ENCODE measurements around the gene ZXDC. TPM values are rescaled to one million over a fixed set of nuclear protein-coding genes. Genes with fewer than 3 reads are reported as not detected.

The ZXDC gene
- polyA plus RNA-seq, 1 experiment, result 15.8 TPM

GRCh38 chr3:126418661-126419131 is 57.0 kb downstream of the ZXDC start:
- Histone ChIP-seq H3K27me3 (ENCODE audit: control insufficient read depth, insufficient read depth, low read length) (peaks cover 4% of the 10 kb centered on the region), H3K36me3 (ENCODE audit: control insufficient read depth, insufficient read depth, low read length) (no peaks in the 10 kb centered on the region), H3K4me3 (ENCODE audit: low read depth, low read length) (no peak overlapping the region)
- ChIA-PET POLR2A (no interaction called here), CTCF (no interaction called here)
- no peak for DNase-seq (ENCODE audit: low read depth)
- TF ChIP-seq, protein P1, sequence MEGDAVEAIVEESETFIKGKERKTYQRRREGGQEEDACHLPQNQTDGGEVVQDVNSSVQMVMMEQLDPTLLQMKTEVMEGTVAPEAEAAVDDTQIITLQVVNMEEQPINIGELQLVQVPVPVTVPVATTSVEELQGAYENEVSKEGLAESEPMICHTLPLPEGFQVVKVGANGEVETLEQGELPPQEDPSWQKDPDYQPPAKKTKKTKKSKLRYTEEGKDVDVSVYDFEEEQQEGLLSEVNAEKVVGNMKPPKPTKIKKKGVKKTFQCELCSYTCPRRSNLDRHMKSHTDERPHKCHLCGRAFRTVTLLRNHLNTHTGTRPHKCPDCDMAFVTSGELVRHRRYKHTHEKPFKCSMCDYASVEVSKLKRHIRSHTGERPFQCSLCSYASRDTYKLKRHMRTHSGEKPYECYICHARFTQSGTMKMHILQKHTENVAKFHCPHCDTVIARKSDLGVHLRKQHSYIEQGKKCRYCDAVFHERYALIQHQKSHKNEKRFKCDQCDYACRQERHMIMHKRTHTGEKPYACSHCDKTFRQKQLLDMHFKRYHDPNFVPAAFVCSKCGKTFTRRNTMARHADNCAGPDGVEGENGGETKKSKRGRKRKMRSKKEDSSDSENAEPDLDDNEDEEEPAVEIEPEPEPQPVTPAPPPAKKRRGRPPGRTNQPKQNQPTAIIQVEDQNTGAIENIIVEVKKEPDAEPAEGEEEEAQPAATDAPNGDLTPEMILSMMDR (IDR thresholded peaks at IDR 0.05; ENCODE audit: insufficient read depth, low read depth, low read length), result no peak

GRCh38 chr3:126417981-126418530 is 57.6 kb downstream of the ZXDC start:
- Histone ChIP-seq H3K36me3 (ENCODE audit: control insufficient read depth, insufficient read depth, low read length) (no peaks in the 10 kb centered on the region), H3K27me3 (ENCODE audit: control insufficient read depth, insufficient read depth, low read length) (peaks cover 6% of the 10 kb centered on the region), H3K4me3 (ENCODE audit: low read depth, low read length) (no peak overlapping the region)
- ChIA-PET CTCF (interaction anchor here (1.7 kb wide), 1 partner anchor 8 kb away, joined by 6 read pairs; no protein-coding TSS in a partner anchor), POLR2A (no interaction called here)
- no peak for DNase-seq (ENCODE audit: low read depth)
- TF ChIP-seq, protein P1 (IDR thresholded peaks at IDR 0.05; ENCODE audit: insufficient read depth, low read depth, low read length), result no peak

DNA sequence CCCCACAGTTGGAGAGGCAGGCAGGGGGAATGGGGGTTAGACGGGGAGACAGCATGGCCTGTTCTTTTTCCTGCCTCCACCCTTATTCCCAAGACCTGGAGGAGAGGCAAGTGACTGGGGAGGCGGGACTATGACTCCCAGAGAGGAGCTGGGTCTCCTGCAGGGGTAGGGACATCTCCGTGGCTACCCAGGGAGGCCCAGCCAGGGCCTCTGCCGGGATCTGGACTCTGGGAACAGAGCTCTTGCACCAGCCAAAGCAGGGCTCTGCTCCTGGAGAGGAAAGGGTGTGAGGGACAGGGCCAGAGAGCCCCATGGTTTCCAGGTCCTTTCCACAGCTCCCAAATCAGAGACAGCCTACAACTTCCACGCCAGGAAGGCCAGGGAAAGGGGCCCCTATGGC is 58.2 kb downstream of the ZXDC start:
- Histone ChIP-seq H3K36me3 (ENCODE audit: control insufficient read depth, insufficient read depth, low read length) (no peaks in the 10 kb centered on the region), H3K27me3 (ENCODE audit: control insufficient read depth, insufficient read depth, low read length) (peaks cover 6% of the 10 kb centered on the region), H3K4me3 (ENCODE audit: low read depth, low read length) (no peak overlapping the region)
- TF ChIP-seq, protein P1 (IDR thresholded peaks at IDR 0.05; ENCODE audit: insufficient read depth, low read depth, low read length), result no peak
- ChIA-PET POLR2A (no interaction called here), CTCF (interaction anchor here (1.0 to 1.7 kb wide), 2 partner anchors 9 to 12 kb away, joined by 3 to 6 read pairs; no protein-coding TSS in a partner anchor)
- no peak for DNase-seq (ENCODE audit: low read depth)

DNA sequence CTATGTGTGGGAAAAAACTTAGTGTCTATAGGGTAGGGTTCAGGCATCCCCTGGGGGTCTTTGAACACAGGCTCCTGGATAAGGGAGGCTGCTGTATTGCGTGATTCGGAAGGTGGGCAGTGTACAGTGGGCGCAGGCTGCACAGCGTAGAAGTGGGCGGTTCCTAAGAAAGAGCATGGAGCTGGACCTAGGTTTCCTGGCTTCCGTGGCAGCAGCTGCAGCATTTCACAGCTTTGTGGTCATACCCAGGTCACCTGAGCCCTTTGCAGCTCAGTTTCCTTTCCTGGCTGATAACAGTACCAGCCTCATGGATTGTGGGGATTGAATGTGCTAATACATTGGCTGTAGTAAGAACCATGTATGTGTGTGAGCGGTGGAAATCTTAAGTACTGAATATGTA is 58.7 kb downstream of the ZXDC start:
- DNase-seq (ENCODE audit: low read depth), result no peak
- TF ChIP-seq, protein P1 (IDR thresholded peaks at IDR 0.05; ENCODE audit: insufficient read depth, low read depth, low read length), result no peak
- H3K36me3 ChIP-seq (ENCODE audit: control insufficient read depth, insufficient read depth, low read length), result no peaks in the 10 kb centered on the region
- peaks cover 6% of the 10 kb centered on the region for H3K27me3 ChIP-seq (ENCODE audit: control insufficient read depth, insufficient read depth, low read length)
- POLR2A ChIA-PET, result no interaction called here
- H3K4me3 ChIP-seq (ENCODE audit: low read depth, low read length), result no peak overlapping the region
- CTCF ChIA-PET, result interaction anchor here (1.0 to 1.7 kb wide), 2 partner anchors 10 to 13 kb away, joined by 3 to 6 read pairs; no protein-coding TSS in a partner anchor

- Histone ChIP-seq H3K4me3 (ENCODE audit: low read depth, low read length) (no peak overlapping the region), H3K36me3 (ENCODE audit: control insufficient read depth, insufficient read depth, low read length) (no peaks in the 10 kb centered on the region), H3K27me3 (ENCODE audit: control insufficient read depth, insufficient read depth, low read length) (peaks cover 6% of the 10 kb centered on the region)
- DNase-seq (ENCODE audit: low read depth), result no peak
- TF ChIP-seq, protein P1 (IDR thresholded peaks at IDR 0.05; ENCODE audit: insufficient read depth, low read depth, low read length), result no peak
- ChIA-PET CTCF (interaction anchor here (1.0 to 1.7 kb wide), 2 partner anchors 11 to 14 kb away, joined by 3 to 6 read pairs; no protein-coding TSS in a partner anchor), POLR2A (no interaction called here)
These were observed 59.8 kb downstream of the ZXDC start for GRCh38 chr3:126415661-126416591.
